ENCODE results near the gene EGFLAM. TPM values are rescaled to one million over a fixed set of nuclear protein-coding genes. Genes with fewer than 3 reads are reported as not detected.

EGFLAM gene
- total RNA-seq, 1 experiment from 2014 or later: 1.1 TPM

DNA sequence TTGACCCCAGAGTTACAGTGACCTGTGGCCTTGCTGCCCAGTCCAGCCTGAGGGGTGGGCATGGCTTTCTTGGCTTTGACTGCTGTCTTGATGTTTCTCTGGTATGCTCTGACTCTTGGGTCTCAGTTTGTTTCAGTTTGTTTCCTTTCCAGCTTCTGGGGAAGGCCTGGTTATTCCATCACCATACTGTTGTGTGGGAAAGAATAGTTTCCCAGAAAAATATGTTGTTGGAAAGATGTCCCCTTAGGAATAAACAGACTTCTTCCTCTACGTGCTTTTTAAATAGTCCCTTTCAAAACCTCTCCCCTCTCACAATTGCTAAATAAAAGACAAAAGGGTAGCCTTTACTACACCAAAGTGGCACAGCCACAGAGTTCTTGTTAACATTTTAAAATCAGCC is 49.5 kb downstream of the EGFLAM start:
- DNase-seq (ENCODE audit: low spot score): no peak
- peaks cover 40% of the 10 kb centered on the region for H3K9me3 Mint-ChIP-seq
- ChIA-PET CTCF (no interaction called here), POLR2A (no interaction called here)
- no peaks in the 10 kb centered on the region for H3K4me1 Mint-ChIP-seq
- H3K4me3 Mint-ChIP-seq: no peak overlapping the region
- TF ChIP-seq ZNF317 (CRISPR knock-in tag; IDR thresholded peaks at IDR 0.05; ENCODE audit: borderline replicate concordance, low read depth) (no peak), CREM (CRISPR knock-in tag; IDR thresholded peaks at IDR 0.05) (no peak)
- TF ChIP-seq, protein P1, sequence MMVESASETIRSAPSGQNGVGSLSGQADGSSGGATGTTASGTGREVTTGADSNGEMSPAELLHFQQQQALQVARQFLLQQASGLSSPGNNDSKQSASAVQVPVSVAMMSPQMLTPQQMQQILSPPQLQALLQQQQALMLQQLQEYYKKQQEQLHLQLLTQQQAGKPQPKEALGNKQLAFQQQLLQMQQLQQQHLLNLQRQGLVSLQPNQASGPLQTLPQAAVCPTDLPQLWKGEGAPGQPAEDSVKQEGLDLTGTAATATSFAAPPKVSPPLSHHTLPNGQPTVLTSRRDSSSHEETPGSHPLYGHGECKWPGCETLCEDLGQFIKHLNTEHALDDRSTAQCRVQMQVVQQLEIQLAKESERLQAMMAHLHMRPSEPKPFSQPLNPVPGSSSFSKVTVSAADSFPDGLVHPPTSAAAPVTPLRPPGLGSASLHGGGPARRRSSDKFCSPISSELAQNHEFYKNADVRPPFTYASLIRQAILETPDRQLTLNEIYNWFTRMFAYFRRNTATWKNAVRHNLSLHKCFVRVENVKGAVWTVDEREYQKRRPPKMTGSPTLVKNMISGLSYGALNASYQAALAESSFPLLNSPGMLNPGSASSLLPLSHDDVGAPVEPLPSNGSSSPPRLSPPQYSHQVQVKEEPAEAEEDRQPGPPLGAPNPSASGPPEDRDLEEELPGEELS (CRISPR knock-in tag; IDR thresholded peaks at IDR 0.05): no peak
- no peak overlapping the region for H3K27ac Mint-ChIP-seq
- no peak for ATAC-seq
- peaks cover 12% of the 10 kb centered on the region for H3K36me3 Mint-ChIP-seq
- no peaks in the 10 kb centered on the region; the same call in 1 of the 2 replicates for H3K27me3 Mint-ChIP-seq (ENCODE audit: low read depth)

DNA sequence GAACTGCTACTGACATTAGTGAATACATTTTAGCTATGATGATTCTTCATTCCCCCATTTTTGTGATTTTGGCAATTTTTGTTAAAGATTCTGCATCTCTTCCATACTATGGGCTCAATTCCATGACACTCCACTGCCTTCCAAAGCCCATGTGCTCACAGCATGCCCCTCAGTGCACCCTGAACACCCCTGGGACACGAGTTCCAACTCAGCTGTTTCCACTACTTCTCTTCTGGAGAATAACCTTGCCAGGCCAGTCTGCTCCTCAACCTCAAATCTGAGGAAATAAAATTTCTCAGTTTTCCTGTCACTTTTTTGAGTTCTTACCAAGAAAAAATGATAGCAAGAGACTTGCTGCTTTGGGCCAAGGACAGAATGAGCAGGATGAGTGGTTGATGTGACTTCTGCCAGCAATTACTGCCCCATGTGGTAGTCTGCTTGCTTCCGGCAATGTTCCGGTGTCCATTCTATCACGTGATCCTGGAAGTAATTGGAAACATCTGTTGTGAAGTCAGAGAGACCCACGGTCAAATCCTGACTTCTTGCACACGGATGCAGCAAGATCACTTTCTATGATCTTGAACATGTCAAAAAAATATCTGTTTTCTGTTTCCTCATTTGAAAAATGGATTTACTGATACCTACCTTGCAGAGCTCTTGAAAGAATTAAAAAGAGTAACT is 58.3 kb downstream of the EGFLAM start:
- ChIA-PET POLR2A (no interaction called here), CTCF (interaction anchor here (1.3 kb wide), 1 partner anchor 104 kb away, joined by 4 read pairs; no protein-coding TSS in a partner anchor)
- ATAC-seq (no peak), DNase-seq (ENCODE audit: low spot score) (no peak)
- TF ChIP-seq, protein P2, sequence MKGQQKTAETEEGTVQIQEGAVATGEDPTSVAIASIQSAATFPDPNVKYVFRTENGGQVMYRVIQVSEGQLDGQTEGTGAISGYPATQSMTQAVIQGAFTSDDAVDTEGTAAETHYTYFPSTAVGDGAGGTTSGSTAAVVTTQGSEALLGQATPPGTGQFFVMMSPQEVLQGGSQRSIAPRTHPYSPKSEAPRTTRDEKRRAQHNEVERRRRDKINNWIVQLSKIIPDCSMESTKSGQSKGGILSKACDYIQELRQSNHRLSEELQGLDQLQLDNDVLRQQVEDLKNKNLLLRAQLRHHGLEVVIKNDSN (CRISPR knock-in tag; IDR thresholded peaks at IDR 0.05): no peak
- TF ChIP-seq SOX15 (CRISPR knock-in tag; IDR thresholded peaks at IDR 0.05) (no peak), SP1 (CRISPR knock-in tag; conservative IDR thresholded peaks at IDR 0.05) (no peak)
- H3K4me3 Mint-ChIP-seq: no peak overlapping the region
- H3K9me3 Mint-ChIP-seq: peaks cover 20% of the 10 kb centered on the region
- H3K4me1 Mint-ChIP-seq: no peaks in the 10 kb centered on the region
- H3K36me3 Mint-ChIP-seq: peaks cover 3% of the 10 kb centered on the region; the same call in 1 of the 2 replicates
- no peaks in the 10 kb centered on the region; the same call in 1 of the 2 replicates for H3K27me3 Mint-ChIP-seq (ENCODE audit: low read depth)
- no peak overlapping the region for H3K27ac Mint-ChIP-seq

DNA sequence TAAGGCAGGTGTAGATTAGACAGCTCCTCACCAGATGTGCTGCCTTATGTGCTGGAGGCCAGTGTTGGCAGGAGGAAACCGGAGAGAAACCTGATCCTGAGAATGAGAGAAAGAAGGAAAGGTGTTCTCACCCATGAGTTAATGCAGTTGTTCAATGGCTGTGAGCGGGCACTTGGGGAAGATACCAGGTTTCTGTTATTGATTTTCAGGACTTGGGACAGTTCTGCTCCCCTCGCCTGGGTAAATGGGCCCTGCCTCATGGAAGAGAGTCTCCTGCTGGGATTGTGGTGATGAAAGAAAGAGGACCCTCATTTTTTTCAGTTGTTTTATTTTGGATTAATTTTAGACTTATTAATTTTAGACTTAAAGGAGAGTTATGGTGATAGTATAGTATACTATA is 59.5 kb downstream of the EGFLAM start:
- POLR2A ChIA-PET: no interaction called here
- Mint-ChIP-seq H3K36me3 (peaks cover 5% of the 10 kb centered on the region; the same call in 1 of the 2 replicates), H3K4me1 (no peaks in the 10 kb centered on the region), H3K27ac (no peak overlapping the region), H3K27me3 (ENCODE audit: low read depth) (no peaks in the 10 kb centered on the region), H3K4me3 (no peak overlapping the region), H3K9me3 (peaks cover 23% of the 10 kb centered on the region)
- DNase-seq (ENCODE audit: low spot score): no peak
- no peak for ATAC-seq
- TF ChIP-seq MXD4 (CRISPR knock-in tag; IDR thresholded peaks at IDR 0.05; ENCODE audit: borderline replicate concordance): no peak
- no peak for TF ChIP-seq TCF7 (CRISPR knock-in tag; IDR thresholded peaks at IDR 0.05; ENCODE audit: low read depth)
- no peak for TF ChIP-seq JUN (CRISPR knock-in tag; IDR thresholded peaks at IDR 0.05)
- TF ChIP-seq PRRX2 (CRISPR knock-in tag; IDR thresholded peaks at IDR 0.05): no peak
- no peak for TF ChIP-seq ZNF317 (CRISPR knock-in tag; IDR thresholded peaks at IDR 0.05; ENCODE audit: borderline replicate concordance, low read depth)
- TF ChIP-seq SMAD4 (CRISPR knock-in tag; IDR thresholded peaks at IDR 0.05): no peak
- no peak for TF ChIP-seq NR3C1 (CRISPR knock-in tag; conservative IDR thresholded peaks at IDR 0.05; ENCODE audit: low read depth)
- TF ChIP-seq, protein P3, sequence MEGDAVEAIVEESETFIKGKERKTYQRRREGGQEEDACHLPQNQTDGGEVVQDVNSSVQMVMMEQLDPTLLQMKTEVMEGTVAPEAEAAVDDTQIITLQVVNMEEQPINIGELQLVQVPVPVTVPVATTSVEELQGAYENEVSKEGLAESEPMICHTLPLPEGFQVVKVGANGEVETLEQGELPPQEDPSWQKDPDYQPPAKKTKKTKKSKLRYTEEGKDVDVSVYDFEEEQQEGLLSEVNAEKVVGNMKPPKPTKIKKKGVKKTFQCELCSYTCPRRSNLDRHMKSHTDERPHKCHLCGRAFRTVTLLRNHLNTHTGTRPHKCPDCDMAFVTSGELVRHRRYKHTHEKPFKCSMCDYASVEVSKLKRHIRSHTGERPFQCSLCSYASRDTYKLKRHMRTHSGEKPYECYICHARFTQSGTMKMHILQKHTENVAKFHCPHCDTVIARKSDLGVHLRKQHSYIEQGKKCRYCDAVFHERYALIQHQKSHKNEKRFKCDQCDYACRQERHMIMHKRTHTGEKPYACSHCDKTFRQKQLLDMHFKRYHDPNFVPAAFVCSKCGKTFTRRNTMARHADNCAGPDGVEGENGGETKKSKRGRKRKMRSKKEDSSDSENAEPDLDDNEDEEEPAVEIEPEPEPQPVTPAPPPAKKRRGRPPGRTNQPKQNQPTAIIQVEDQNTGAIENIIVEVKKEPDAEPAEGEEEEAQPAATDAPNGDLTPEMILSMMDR (IDR thresholded peaks at IDR 0.05): no peak
- no peak for TF ChIP-seq ZNF263 (CRISPR knock-in tag; IDR thresholded peaks at IDR 0.05; ENCODE audit: low read depth)
- no peak for TF ChIP-seq NFE2L1 (CRISPR knock-in tag; IDR thresholded peaks at IDR 0.05)
- CTCF ChIA-PET: interaction anchor here (1.3 kb wide), 1 partner anchor 103 kb away, joined by 4 read pairs; no protein-coding TSS in a partner anchor

DNA sequence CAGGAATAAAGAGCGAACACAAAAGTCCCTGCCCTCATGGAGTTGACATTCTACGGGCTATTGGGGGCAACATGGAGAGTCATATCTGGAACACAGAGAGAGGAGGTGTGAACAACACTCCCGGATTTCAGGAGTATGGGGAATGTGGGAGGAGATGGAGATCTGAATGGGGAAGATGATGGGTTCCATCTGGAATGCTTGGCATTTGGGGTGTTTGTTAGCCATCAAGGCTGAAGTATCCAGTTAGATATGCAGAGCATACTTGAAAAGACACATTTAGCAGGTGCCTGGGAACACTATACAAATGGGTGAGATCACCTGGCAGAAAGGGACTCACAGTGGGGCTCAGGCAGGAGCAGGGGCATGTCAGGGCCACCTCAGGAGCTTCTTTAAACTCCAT is 61.1 kb downstream of the EGFLAM start:
- Mint-ChIP-seq H3K36me3 (peaks cover 5% of the 10 kb centered on the region; the same call in 1 of the 2 replicates), H3K4me3 (no peak overlapping the region), H3K4me1 (no peaks in the 10 kb centered on the region), H3K9me3 (peaks cover 23% of the 10 kb centered on the region), H3K27ac (no peak overlapping the region), H3K27me3 (ENCODE audit: low read depth) (no peaks in the 10 kb centered on the region)
- CTCF ChIA-PET: interaction anchor here (1.8 kb wide), 1 partner anchor 122 kb away, joined by 4 read pairs; no protein-coding TSS in a partner anchor
- POLR2A ChIA-PET: no interaction called here
- no peak for ATAC-seq
- no peak for DNase-seq (ENCODE audit: low spot score)
- TF ChIP-seq PRRX2 (CRISPR knock-in tag; IDR thresholded peaks at IDR 0.05) (no peak), ZBTB21 (CRISPR knock-in tag; IDR thresholded peaks at IDR 0.05; ENCODE audit: borderline replicate concordance) (no peak), NR3C1 (CRISPR knock-in tag; conservative IDR thresholded peaks at IDR 0.05; ENCODE audit: low read depth) (no peak), ZNF317 (CRISPR knock-in tag; IDR thresholded peaks at IDR 0.05; ENCODE audit: borderline replicate concordance, low read depth) (no peak), MXD4 (CRISPR knock-in tag; IDR thresholded peaks at IDR 0.05; ENCODE audit: borderline replicate concordance) (no peak), JAZF1 (CRISPR knock-in tag; IDR thresholded peaks at IDR 0.05) (no peak), RORB (CRISPR knock-in tag; IDR thresholded peaks at IDR 0.05) (no peak), FOXK1 (CRISPR knock-in tag; IDR thresholded peaks at IDR 0.05) (no peak)
- TF ChIP-seq, protein P4, sequence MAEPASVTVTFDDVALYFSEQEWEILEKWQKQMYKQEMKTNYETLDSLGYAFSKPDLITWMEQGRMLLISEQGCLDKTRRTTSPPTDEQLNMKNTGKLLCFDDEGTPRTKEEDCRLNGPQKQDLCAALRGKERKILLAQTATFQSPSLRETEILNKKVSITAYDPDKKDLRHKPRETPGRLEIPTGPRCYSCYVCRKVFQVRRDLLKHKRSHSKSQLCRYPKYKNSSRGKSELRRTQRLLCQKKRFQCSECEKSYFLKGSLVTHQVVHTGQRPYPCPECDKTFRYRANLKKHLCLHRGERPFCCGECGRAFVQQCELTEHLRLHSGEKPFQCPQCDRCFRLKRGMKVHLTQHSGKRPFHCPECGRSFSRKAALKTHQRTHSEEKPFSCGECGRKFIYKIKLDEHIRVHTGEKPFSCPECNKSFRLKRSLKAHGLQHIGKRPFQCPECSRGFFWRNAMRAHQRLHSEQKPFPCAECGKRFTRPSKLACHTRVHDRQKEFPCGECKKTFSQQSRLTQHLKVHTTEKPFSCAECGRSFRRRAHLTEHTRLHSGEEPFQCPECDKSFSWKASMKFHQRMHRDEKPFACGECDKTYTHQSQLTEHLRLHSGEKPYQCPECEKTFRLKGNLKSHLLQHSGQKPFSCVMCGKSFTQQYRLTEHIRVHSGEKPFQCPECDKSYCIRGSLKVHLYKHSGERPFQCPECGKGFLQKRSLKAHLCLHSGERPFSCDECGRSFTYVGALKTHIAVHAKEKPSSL (CRISPR knock-in tag; conservative IDR thresholded peaks at IDR 0.05): no peak
